Gastrocnemius medialis (tissue), 4 donors: ENCODE data around the gene UBE2D3. TPM values are rescaled to one million over a fixed set of nuclear protein-coding genes. Genes with fewer than 3 reads are reported as not detected.

Experiments
- ATAC-seq, 2 donors: fragments of 150-250 bp; one replicate each; pipeline ENCODE4 v1.9.1; 2016
- DNase-seq, 2 donors: peaks; one replicate each; pipeline ENCODE4 v3.0.0-alpha.2; 2019
- H3K27ac ChIP-seq, 4 donors: fragments of 200-600 bp; sonication (generic); 1 replicate in 1 of 4; 2 replicates in 3 of 4; pipeline ENCODE4 v1.5.1; 2016 to 2018; ENCODE audit warnings: mild to moderate bottlenecking in 2 of 4, moderate library complexity in 1 of 4
- H3K27me3 ChIP-seq, 3 donors: fragments of 200-600 bp; sonication (generic) in 2 of 3; 1 replicate in 1 of 3; 2 replicates in 2 of 3; pipeline versions ENCODE4 v1.5.1 to v1.6.0; 2016 to 2019; ENCODE audit warnings: mild to moderate bottlenecking in 1 of 3, moderate library complexity in 1 of 3
- H3K36me3 ChIP-seq, 2 donors: fragments of 200-600 bp; sonication (generic) in 1 of 2; one replicate each; pipeline ENCODE4 v1.5.1; 2017 to 2018
- H3K4me1 ChIP-seq, 2 donors: fragments of 200-600 bp; sonication (generic) in 1 of 2; one replicate each; pipeline ENCODE4 v1.5.1; 2016 to 2017; ENCODE audit warnings: mild to moderate bottlenecking in 2 of 2
- H3K4me3 ChIP-seq, 4 donors: fragments of 200-600 bp; sonication (generic) in 3 of 4; 1 replicate in 1 of 4; 2 replicates in 3 of 4; pipeline ENCODE4 v1.5.1; 2016 to 2019; ENCODE audit warnings: mild to moderate bottlenecking in 2 of 4
- H3K9me3 ChIP-seq, 3 donors: fragments of 200-600 bp; sonication (generic) in 2 of 3; 1 replicate in 1 of 3; 2 replicates in 2 of 3; pipeline ENCODE4 v1.5.1; 2016 to 2019
- POLR2A ChIP-seq, 2 donors: fragments of 450-650 bp; IDR thresholded peaks; one replicate each; pipeline ENCODE4 v1.6.1; 2017; ENCODE audit warnings: antibody characterized with exemption in 2 of 2, mild to moderate bottlenecking in 2 of 2, moderate library complexity in 2 of 2
- in situ Hi-C, 4 donors: fragments of 200-750 bp; cut with MboI; loops; one replicate each; pipeline versions ENCODE4 v1.15.0 to v1.8.0; 2017; ENCODE audit warnings: low sequenced_read_pairs in 4 of 4
- intact Hi-C: fragments of 100-400 bp; cut with DNase I; formaldehyde crosslinking; loops from one replicate; pipeline ENCODE4 v1.15.1; 2023; ENCODE audit warnings: low total_unique reads
- total RNA-seq, 4 donors: library from RNA; depleted of rRNA; stranded (reverse); fragments of >200 nt; gene quantifications; one replicate each; pipeline versions ENCODE4 v1.1.0 to v1.2.3, GENCODE V29; 2016
- TF ChIP-seq, protein P1 (sequence below), 5 experiments: fragments of 450-650 bp in 3 of 5; fragments of 200-600 bp in 2 of 5; sonication (generic) in 2 of 5; IDR thresholded peaks in 4 of 5; conservative IDR thresholded peaks in 1 of 5; 1 replicate in 4 of 5; 2 replicates in 1 of 5; pipeline ENCODE4 v1.5.1; 2016 to 2019; ENCODE audit warnings: antibody characterized with exemption in 5 of 5, mild to moderate bottlenecking in 3 of 5, moderate library complexity in 3 of 5

The UBE2D3 gene
- total RNA-seq, 4 donors from 2014 or later, result 350 to 562 (median 392) TPM

- Histone ChIP-seq H3K27me3 (no peaks in the 10 kb centered on the region), H3K27ac (no peak overlapping the region), H3K4me3 (no peak overlapping the region), H3K9me3 (no peaks in the 10 kb centered on the region), H3K4me1 (peaks cover 0 to 10% of the 10 kb centered on the region in 2 donors), H3K36me3 (peaks cover 0 to 3% of the 10 kb centered on the region in 2 donors)
- intact Hi-C loops, result no loop called here
- ATAC-seq (no peak), DNase-seq (no peak)
- in situ Hi-C loops, result no loop called here
- TF ChIP-seq POLR2A (IDR thresholded peaks at IDR 0.05), result no peak
- TF ChIP-seq, protein P1, sequence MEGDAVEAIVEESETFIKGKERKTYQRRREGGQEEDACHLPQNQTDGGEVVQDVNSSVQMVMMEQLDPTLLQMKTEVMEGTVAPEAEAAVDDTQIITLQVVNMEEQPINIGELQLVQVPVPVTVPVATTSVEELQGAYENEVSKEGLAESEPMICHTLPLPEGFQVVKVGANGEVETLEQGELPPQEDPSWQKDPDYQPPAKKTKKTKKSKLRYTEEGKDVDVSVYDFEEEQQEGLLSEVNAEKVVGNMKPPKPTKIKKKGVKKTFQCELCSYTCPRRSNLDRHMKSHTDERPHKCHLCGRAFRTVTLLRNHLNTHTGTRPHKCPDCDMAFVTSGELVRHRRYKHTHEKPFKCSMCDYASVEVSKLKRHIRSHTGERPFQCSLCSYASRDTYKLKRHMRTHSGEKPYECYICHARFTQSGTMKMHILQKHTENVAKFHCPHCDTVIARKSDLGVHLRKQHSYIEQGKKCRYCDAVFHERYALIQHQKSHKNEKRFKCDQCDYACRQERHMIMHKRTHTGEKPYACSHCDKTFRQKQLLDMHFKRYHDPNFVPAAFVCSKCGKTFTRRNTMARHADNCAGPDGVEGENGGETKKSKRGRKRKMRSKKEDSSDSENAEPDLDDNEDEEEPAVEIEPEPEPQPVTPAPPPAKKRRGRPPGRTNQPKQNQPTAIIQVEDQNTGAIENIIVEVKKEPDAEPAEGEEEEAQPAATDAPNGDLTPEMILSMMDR (IDR thresholded peaks at IDR 0.05 in 4 of 5, conservative IDR thresholded peaks at IDR 0.05 in 1 of 5), result no peak
These were observed 9.2 kb upstream of the UBE2D3 start for GRCh38 chr4:102836596-102836995.

DNA sequence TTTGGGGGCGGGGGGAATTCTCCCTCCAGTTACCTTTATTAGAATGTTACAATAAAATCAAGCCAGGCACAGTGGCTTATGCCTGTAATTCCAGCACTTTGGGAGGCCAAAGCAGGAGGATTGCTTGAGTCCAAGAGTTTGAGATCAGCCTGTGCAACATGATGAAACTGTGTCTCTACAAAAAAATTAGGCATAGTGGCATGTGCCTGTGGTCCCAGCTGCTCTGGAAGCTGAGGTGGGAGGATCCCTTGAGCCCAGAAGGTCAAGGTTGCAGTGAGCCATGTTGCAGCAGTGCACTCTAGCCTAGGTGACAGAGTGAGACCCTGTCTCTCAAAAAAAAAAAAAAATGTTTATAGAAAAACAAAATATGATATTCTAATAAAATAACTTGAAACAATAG, 5.3 kb upstream of the UBE2D3 start:
- no peaks in the 10 kb centered on the region for H3K27me3 ChIP-seq
- no peaks in the 10 kb centered on the region for H3K9me3 ChIP-seq
- H3K27ac ChIP-seq, result no peak overlapping the region
- DNase-seq (no peak), ATAC-seq (no peak)
- TF ChIP-seq, protein P1 (IDR thresholded peaks at IDR 0.05 in 4 of 5, conservative IDR thresholded peaks at IDR 0.05 in 1 of 5), result no peak
- TF ChIP-seq POLR2A (IDR thresholded peaks at IDR 0.05), result no peak
- peaks cover 12 to 23% of the 10 kb centered on the region in 2 donors for H3K4me1 ChIP-seq
- intact Hi-C loops, result no loop called here
- no peak overlapping the region for H3K4me3 ChIP-seq
- H3K36me3 ChIP-seq, result no peaks in the 10 kb centered on the region
- in situ Hi-C loops, result loop anchor here in 1 of 4 donors (5.0 kb wide), 1 partner anchor 40 kb away; no protein-coding TSS in a partner anchor

- Histone ChIP-seq H3K4me3 (no peak overlapping the region), H3K36me3 (no peaks in the 10 kb centered on the region), H3K27ac (no peak overlapping the region), H3K27me3 (no peaks in the 10 kb centered on the region), H3K9me3 (no peaks in the 10 kb centered on the region), H3K4me1 (peaks cover 12 to 23% of the 10 kb centered on the region in 2 donors)
- DNase-seq, result no peak
- TF ChIP-seq, protein P1 (IDR thresholded peaks at IDR 0.05 in 4 of 5, conservative IDR thresholded peaks at IDR 0.05 in 1 of 5), result no peak
- TF ChIP-seq POLR2A (IDR thresholded peaks at IDR 0.05), result no peak
- ATAC-seq, result no peak
- in situ Hi-C loops (loop anchor here in 1 of 4 donors (5.0 kb wide), 1 partner anchor 40 kb away; no protein-coding TSS in a partner anchor), intact Hi-C loops (no loop called here)
These were observed 4.8 kb upstream of the UBE2D3 start for GRCh38 chr4:102832105-102832504.

DNA sequence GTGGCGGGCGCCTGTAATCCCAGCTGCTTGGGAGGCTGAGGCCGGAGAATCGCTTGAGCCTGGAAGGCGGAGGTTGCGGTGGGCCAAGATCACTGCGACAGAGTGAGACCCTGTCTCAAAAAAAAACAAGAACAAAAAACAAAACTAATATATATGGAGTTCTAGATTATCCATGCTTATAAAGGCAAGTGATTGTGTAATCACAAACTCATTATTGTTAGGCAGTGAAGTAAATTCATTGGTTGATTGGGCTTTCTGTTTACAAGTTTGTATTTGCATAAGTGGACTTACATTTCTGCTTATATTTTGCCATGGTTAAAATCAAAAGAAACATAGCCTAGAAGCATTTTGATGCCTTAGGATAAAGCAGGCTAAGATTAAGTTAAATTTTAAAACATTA, 2.5 kb upstream of the UBE2D3 start:
- intact Hi-C loops (loop anchor here (5.0 to 10.0 kb wide), 5 partner anchors 247 to 1485 kb away; partner anchors contain the start of genes BDH2, NFKB1, PPP3CA and SLC9B2), in situ Hi-C loops (loop anchor here in 1 of 4 donors (5.0 kb wide), 1 partner anchor 42 kb away; no protein-coding TSS in a partner anchor)
- Histone ChIP-seq H3K27ac (peak overlapping the region in 3 of 4 donors; percentile 94 to 100 (median 100)), H3K9me3 (no peaks in the 10 kb centered on the region), H3K4me3 (no peak overlapping the region), H3K4me1 (peaks cover 14 to 23% of the 10 kb centered on the region in 2 donors), H3K27me3 (no peaks in the 10 kb centered on the region), H3K36me3 (peaks cover 0 to 4% of the 10 kb centered on the region in 2 donors)
- DNase-seq, result no peak
- TF ChIP-seq POLR2A (IDR thresholded peaks at IDR 0.05), result no peak
- TF ChIP-seq, protein P1 (IDR thresholded peaks at IDR 0.05 in 4 of 5, conservative IDR thresholded peaks at IDR 0.05 in 1 of 5), result no peak
- no peak for ATAC-seq

DNA sequence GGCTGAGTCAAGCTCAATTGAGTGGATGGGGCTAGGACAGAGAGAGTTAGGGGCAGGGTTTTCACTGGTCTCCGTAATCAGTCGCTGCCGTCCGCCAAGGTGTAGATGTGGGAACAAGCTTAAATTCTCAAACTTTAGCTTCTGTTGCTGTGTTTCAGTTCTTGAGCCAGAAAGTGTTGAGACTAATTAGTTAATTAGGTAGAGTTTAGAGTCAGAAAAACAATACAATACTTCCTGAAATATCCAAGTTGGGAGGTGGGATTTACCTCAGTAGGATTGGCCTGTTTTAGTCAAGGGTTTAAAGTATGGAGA, 1.1 kb upstream of the UBE2D3 start:
- TF ChIP-seq, protein P1 (IDR thresholded peaks at IDR 0.05 in 4 of 5, conservative IDR thresholded peaks at IDR 0.05 in 1 of 5), result no peak
- peak in 1 of 2 donors; percentile 11 for TF ChIP-seq POLR2A (IDR thresholded peaks at IDR 0.05)
- peaks cover 28 to 29% of the 10 kb centered on the region in 2 donors for H3K4me1 ChIP-seq
- no peaks in the 10 kb centered on the region for H3K27me3 ChIP-seq
- no peaks in the 10 kb centered on the region for H3K9me3 ChIP-seq
- peaks cover 0 to 4% of the 10 kb centered on the region in 2 donors for H3K36me3 ChIP-seq
- in situ Hi-C loops (no loop called here), intact Hi-C loops (loop anchor here (1.0 to 10.0 kb wide), 7 partner anchors 68 to 1484 kb away; partner anchors contain the start of genes BDH2, MANBA, NFKB1 and PPP3CA)
- H3K27ac ChIP-seq, result peak overlapping the region; percentile 94 to 100 (median 100)
- ATAC-seq (no peak), DNase-seq (no peak)
- H3K4me3 ChIP-seq, result peak overlapping the region; percentile 68 to 100 (median 94)
